Right atrium auricular region (tissue), 2 donors: ENCODE measurements around the gene UBL7. TPM values are rescaled to one million over a fixed set of nuclear protein-coding genes. Genes with fewer than 3 reads are reported as not detected.

Experiments used
- DNase-seq: peaks from one replicate; pipeline ENCODE4 v3.0.0-alpha.2; 2019; ENCODE audit warnings: low spot score
- H3K27ac ChIP-seq, 2 donors: fragments of 200-600 bp; sonication (generic); 1 replicate in 1 of 2; 2 replicates in 1 of 2; pipeline ENCODE4 v1.5.1; 2016 to 2019
- H3K27me3 ChIP-seq, 2 donors: fragments of 200-600 bp; sonication (generic); one replicate each; pipeline versions ENCODE4 v1.5.1 to v1.6.0; 2017 to 2019
- H3K36me3 ChIP-seq: fragments of 200-600 bp; sonication (generic); one replicate; pipeline ENCODE4 v1.5.1; 2016
- H3K4me1 ChIP-seq, 2 donors: fragments of 200-600 bp; sonication (generic); one replicate each; pipeline versions ENCODE4 v1.5.1 to v1.6.0; 2017 to 2019
- H3K4me3 ChIP-seq, 2 donors: fragments of 200-600 bp; sonication (generic); 1 replicate in 1 of 2; 2 replicates in 1 of 2; pipeline ENCODE4 v1.5.1; 2017 to 2019; ENCODE audit warnings: mild to moderate bottlenecking in 1 of 2, moderate library complexity in 1 of 2
- H3K9me3 ChIP-seq, 2 donors: fragments of 200-600 bp; sonication (generic); one replicate each; pipeline ENCODE4 v1.5.1; 2019
- total RNA-seq, 2 donors: library from RNA; depleted of rRNA; stranded (reverse); fragments of >200 nt; gene quantifications; one replicate each; pipeline ENCODE4 v1.1.0, GENCODE V29; 2016
- TF ChIP-seq, protein P1 (sequence below), 2 donors: fragments of 200-600 bp; sonication (generic); IDR thresholded peaks; one replicate each; pipeline ENCODE4 v1.5.1; 2019; ENCODE audit warnings: antibody characterized with exemption in 2 of 2

Gene UBL7
- total RNA-seq, 2 donors from 2014 or later: 65.4 to 68.2 TPM

DNA sequence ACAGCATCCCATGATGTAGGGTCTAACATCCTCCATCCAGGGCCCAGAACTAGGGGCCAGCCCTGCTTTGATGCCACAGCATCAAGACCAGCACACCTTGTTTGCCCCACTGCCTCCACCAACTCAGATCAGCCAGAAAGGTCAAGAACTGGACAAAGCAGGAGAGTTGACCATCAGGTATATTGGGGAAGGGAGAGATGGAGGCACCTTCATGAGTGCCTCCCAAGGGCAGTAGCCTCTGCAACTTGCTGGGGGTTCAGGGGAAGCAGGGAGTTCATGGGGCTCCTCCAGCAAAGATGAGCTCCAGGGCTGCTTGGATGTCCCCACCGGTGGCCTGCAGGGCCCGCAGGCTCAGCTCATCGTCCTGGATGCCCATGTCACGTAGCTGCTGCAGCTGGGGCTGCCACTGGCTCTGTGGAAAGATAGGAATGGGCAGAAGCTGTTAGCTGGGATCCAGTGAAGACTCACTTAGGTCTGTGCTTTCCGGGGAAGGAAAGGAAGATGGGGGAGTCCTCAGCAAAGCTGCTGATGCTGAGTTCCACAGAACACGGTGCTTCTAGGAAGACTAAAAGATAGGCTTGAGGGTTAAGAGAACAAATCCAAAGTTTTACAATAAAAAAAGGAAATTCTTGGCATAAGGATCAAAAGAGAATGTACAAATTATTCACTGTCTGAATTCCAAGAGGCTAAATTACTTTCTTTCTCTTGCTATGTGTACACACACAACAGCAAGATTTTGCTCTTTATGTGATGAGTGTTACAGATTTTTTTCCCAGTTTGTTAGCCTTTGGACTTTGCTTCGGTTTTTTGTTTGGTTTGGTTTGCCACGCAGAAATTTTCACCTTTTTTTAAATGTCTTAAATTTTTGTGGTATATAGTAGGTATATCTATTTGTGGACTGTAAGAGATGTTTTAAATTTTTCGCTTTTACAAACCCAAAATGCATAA is 14.9 kb downstream of the UBL7 start:
- no peaks in the 10 kb centered on the region for H3K27me3 ChIP-seq
- TF ChIP-seq, protein P1, sequence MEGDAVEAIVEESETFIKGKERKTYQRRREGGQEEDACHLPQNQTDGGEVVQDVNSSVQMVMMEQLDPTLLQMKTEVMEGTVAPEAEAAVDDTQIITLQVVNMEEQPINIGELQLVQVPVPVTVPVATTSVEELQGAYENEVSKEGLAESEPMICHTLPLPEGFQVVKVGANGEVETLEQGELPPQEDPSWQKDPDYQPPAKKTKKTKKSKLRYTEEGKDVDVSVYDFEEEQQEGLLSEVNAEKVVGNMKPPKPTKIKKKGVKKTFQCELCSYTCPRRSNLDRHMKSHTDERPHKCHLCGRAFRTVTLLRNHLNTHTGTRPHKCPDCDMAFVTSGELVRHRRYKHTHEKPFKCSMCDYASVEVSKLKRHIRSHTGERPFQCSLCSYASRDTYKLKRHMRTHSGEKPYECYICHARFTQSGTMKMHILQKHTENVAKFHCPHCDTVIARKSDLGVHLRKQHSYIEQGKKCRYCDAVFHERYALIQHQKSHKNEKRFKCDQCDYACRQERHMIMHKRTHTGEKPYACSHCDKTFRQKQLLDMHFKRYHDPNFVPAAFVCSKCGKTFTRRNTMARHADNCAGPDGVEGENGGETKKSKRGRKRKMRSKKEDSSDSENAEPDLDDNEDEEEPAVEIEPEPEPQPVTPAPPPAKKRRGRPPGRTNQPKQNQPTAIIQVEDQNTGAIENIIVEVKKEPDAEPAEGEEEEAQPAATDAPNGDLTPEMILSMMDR (IDR thresholded peaks at IDR 0.05): no peak
- no peaks in the 10 kb centered on the region for H3K4me1 ChIP-seq
- no peak for DNase-seq
- H3K36me3 ChIP-seq: peaks cover 55% of the 10 kb centered on the region
- no peak overlapping the region for H3K4me3 ChIP-seq
- no peak overlapping the region for H3K27ac ChIP-seq
- no peaks in the 10 kb centered on the region for H3K9me3 ChIP-seq

DNA sequence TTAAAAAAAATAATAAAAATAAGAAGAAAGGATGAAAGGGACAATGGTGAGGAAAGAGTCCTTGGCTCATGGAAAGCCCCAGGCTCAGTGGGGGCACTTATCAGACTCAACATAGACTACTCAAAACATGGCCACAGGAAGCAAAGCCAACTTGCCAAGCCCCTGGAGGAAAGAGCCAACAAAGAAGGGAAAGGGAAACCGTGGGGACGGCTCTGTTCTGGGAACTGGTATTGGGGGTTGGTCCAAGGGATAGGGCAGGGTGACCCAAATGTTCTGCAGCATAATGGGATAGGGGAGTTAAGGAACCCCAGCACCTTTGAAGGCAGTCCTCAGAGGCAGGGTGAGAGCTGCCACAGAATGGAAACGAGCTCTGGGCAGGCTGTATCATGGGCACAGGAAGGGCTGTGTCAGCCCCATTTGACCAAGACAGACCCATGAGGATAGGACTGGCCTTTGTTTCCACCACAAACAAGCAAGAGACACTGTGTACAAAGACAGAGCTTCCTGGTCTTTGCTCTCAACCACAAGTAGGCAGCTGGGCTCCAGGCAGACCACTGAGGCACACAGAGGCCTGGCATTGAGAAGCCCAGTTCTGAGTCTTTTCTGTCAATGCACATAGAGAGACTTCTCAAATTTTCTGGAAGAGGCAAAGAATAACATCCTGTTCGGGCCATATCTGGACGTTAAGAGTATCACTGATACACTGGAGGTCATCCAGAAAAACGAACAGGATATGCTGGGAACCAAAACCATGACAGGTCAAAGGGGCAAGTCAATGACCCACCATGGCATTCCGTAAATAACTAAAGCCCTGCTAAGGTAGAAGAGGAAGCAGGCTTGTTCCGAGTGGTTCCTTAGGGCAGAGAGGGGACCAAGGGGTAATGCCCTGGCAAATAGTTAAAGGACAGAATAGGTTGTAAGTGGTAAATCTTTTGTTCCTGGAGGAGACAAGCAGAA is 16.6 kb downstream of the UBL7 start:
- Histone ChIP-seq H3K36me3 (peaks cover 38% of the 10 kb centered on the region), H3K27me3 (no peaks in the 10 kb centered on the region), H3K27ac (no peak overlapping the region), H3K4me1 (no peaks in the 10 kb centered on the region), H3K9me3 (no peaks in the 10 kb centered on the region), H3K4me3 (no peak overlapping the region)
- TF ChIP-seq, protein P1 (IDR thresholded peaks at IDR 0.05): no peak
- no peak for DNase-seq

DNA sequence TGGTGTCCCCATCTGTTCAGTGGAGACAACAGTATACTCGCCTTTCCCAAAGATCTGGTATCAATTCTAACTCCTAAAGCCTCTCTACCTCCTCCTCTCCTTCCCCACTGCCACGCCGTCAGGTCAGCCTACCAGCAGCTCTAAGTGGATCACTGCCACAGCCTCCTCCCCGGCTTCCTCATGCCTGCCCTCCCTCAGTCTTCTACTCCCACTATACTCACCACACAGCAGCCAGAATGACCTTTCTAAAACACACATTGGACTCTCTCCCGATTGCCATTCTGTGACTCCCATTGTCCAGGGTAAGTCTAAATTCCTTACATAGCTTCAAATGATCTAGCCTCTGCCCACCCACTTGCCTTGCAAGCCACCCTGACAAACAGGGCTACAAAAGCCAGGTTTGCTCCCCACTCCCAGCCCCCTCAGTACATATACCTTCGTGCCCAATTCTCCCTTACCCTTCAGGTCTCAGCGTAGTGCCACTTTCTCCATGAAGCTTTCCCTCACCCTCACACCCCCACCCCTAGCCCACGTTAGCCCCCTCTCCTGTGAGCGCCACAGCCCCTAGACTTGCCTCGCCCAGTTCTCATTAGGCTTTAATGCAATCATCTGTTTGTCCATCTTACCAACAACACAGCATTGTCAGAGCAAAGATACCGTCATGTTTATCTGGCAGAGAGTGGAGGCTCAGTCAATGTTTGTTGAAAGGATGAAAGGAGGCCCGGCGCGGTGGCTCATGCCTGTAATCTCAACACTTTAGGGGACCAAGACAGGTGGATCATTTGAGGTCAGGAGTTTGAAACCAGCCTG is 17.7 kb downstream of the UBL7 start:
- H3K4me3 ChIP-seq: no peak overlapping the region
- H3K4me1 ChIP-seq: no peaks in the 10 kb centered on the region
- H3K27me3 ChIP-seq: no peaks in the 10 kb centered on the region
- H3K9me3 ChIP-seq: no peaks in the 10 kb centered on the region
- H3K27ac ChIP-seq: no peak overlapping the region
- no peak for DNase-seq
- peaks cover 28% of the 10 kb centered on the region for H3K36me3 ChIP-seq
- TF ChIP-seq, protein P1 (IDR thresholded peaks at IDR 0.05): no peak

DNA sequence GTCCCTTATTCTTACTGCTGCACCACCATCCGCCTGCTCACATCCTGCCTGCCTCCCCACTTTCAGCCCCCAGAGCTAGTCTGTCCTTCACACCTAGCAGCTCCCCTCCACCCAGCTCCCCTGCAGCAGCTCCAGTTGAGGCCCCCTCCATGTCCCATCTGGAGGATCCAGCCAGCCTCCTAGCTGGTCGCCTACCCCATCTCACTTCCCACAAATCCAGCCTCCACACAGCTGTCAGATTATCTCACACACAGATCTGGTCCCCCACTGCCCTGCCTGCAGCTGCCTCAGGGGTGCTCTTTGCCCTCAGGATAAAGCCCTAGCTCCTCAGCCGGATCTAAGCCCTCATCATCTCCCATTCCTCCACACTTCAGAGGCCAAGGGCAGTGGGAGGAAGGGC is 18.4 kb downstream of the UBL7 start:
- no peak for DNase-seq
- TF ChIP-seq, protein P1 (IDR thresholded peaks at IDR 0.05): no peak
- peaks cover 21% of the 10 kb centered on the region for H3K36me3 ChIP-seq
- no peaks in the 10 kb centered on the region for H3K9me3 ChIP-seq
- no peaks in the 10 kb centered on the region for H3K27me3 ChIP-seq
- no peak overlapping the region for H3K4me3 ChIP-seq
- no peak overlapping the region for H3K27ac ChIP-seq
- no peaks in the 10 kb centered on the region for H3K4me1 ChIP-seq

DNA sequence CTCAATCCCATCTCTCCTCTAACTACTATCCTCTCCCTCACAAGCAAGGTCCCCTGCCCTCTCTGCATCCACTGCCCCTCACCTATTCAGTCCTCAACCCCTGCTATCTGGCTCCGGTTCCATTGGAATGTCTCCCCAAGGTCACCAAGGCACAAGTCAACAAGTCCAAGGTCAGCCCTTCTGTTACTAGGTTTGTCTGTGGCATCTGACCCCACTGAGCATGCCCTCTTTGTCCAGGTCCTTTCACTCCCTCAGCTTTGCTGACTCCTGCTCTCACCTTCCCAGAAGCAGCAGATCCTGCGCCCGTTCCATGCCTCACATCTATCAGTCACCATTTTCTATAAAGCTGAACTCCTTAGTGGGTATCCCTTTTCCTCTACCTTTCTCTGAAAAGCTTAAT is 18.9 kb downstream of the UBL7 start:
- Histone ChIP-seq H3K4me1 (no peaks in the 10 kb centered on the region), H3K27ac (no peak overlapping the region), H3K27me3 (no peaks in the 10 kb centered on the region), H3K36me3 (peaks cover 15% of the 10 kb centered on the region), H3K9me3 (no peaks in the 10 kb centered on the region), H3K4me3 (no peak overlapping the region)
- no peak for DNase-seq
- TF ChIP-seq, protein P1 (IDR thresholded peaks at IDR 0.05): no peak
